Measurements from ENCODE around the gene PCDHB16.
"Not testable (repeated sequence)": the region's sequence is repeated elsewhere in the genome, so short reads cannot be mapped to it uniquely, and the experiment has no call there.

PCDHB16 gene

GRCh38 chr5:141155540-141156374 is 26.4 kb upstream of the PCDHB16 start:
- peak; percentile 1 for TF ChIP-seq CTCF (IDR thresholded peaks at IDR 0.05; ENCODE audit: low read depth, low read length, missing control alignments)
- no peak overlapping the region for H3K4me3 ChIP-seq (ENCODE audit: low read depth, low read length)
- DNase-seq (ENCODE audit: low read depth), result no peak

DNA sequence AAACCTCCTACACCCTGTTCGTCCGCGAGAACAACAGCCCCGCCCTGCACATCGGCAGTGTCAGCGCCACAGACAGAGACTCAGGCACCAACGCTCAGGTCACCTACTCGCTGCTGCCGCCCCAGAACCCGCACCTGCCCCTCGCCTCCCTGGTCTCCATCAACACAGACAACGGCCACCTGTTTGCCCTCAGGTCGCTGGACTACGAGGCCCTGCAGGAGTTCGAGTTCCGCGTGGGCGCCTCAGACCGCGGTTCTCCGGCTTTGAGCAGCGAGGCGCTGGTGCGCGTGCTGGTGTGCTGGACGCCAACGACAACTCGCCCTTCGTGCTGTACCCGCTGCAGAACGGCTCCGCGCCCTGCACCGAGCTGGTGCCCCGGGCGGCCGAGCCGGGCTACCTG is 24.8 kb upstream of the PCDHB16 start:
- H3K4me3 ChIP-seq (ENCODE audit: low read depth, low read length); DNase-seq (ENCODE audit: low read depth): not testable (repeated sequence)

DNA sequence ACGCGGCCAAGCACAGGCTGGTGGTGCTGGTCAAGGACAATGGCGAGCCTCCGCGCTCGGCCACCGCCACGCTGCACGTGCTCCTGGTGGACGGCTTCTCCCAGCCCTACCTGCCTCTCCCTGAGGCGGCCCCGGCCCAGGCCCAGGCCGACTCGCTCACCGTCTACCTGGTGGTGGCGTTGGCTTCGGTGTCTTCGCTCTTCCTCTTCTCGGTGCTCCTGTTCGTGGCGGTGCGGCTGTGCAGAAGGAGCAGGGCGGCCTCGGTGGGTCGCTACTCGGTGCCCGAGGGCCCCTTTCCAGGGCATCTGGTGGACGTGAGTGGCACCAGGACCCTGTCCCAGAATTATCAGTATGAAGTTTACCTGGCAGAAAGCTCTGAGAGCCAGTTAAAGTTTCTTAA is 24.3 kb upstream of the PCDHB16 start:
- DNase-seq (ENCODE audit: low read depth); H3K4me3 ChIP-seq (ENCODE audit: low read depth, low read length): not testable (repeated sequence)

- no peak within 1 kb of the TSS for H3K4me3 ChIP-seq (ENCODE audit: low read depth, low read length)
- TF ChIP-seq CTCF (IDR thresholded peaks at IDR 0.05; ENCODE audit: low read depth, low read length, missing control alignments), result peak; percentile 27
- no peak for DNase-seq (ENCODE audit: low read depth)
Observed at GRCh38 chr5:141172381-141173204, 9.6 kb upstream of the PCDHB16 start, which contains the start of gene PCDHB7. Gene PCDHB7, plus strand, starts transcription at chr5:141172644. Its CDS starts 192 bp downstream, at chr5:141172836.

DNA sequence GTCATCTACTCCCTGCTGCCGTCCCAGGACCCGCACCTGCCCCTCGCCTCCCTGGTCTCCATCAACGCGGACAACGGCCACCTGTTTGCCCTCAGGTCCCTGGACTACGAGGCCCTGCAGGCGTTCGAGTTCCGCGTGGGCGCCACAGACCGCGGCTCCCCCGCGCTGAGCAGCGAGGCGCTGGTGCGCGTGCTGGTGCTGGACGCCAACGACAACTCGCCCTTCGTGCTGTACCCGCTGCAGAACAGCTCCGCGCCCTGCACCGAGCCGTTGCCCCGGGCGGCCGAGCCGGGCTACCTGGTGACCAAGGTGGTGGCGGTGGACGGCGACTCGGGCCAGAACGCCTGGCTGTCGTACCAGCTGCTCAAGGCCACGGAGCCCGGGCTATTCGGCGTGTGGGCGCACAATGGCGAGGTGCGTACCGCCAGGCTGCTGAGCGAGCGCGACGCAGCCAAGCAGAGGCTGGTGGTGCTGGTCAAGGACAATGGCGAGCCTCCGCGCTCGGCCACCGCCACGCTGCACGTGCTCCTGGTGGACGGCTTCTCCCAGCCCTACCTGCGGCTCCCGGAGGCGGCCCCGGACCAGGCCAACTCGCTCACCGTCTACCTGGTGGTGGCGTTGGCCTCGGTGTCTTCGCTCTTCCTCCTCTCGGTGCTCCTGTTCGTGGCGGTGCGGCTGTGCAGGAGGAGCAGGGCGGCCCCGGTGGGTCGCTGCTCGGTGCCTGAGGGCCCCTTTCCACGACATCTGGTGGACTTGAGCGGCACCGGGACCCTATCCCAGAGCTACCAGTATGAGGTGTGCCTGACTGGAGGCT is 7.7 kb upstream of the PCDHB16 start:
- not testable (repeated sequence) for DNase-seq (ENCODE audit: low read depth); H3K4me3 ChIP-seq (ENCODE audit: low read depth, low read length)

GRCh38 chr5:141175933-141176332 is 6.3 kb upstream of the PCDHB16 start:
- no peak overlapping the region for H3K4me3 ChIP-seq (ENCODE audit: low read depth, low read length)
- DNase-seq (ENCODE audit: low read depth), result no peak
- TF ChIP-seq CTCF (IDR thresholded peaks at IDR 0.05; ENCODE audit: low read depth, low read length, missing control alignments), result no peak

DNA sequence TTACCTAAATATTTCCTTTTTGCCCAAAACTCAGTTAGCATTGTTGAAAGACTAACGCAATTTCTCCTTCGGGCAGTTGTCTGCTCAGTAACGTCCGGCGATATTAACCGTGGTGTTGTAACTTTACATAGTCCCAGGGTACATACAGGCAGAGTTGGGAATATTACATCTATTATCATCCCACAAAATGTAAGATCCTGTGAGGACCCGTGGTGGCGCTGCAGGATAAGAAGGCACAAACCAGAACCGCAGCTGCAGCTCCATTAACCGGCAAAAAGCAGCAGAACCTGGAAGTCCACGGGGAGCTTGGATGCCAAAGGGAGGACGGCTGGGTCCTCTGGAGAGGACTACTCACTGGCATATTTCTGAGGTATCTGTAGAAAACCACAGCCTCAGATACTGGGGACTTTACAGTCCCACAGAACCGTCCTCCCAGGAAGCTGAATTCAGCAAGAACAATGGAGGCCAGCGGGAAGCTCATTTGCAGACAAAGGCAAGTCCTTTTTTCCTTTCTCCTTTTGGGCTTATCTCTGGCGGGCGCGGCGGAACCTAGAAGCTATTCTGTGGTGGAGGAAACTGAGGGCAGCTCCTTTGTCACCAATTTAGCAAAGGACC is 4.5 kb upstream of the PCDHB16 start, which contains the start of gene PCDHB8:
Gene PCDHB8 (plus strand): TSS at position 214 of the 615 bp plus-strand sequence. CDS start 245 bp downstream, at position 459.
- not testable (repeated sequence) for DNase-seq (ENCODE audit: low read depth)

DNA sequence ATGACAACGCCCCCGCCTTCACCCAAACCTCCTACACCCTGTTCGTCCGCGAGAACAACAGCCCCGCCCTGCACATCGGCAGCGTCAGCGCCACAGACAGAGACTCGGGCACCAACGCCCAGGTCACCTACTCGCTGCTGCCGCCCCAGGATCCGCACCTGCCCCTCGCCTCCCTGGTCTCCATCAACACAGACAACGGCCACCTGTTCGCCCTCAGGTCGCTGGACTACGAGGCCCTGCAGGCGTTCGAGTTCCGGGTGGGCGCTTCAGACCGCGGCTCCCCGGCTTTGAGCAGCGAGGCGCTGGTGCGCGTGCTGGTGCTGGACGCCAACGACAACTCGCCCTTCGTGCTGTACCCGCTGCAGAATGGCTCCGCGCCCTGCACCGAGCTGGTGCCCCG is 2.8 kb upstream of the PCDHB16 start:
- not testable (repeated sequence) for DNase-seq (ENCODE audit: low read depth); H3K4me3 ChIP-seq (ENCODE audit: low read depth, low read length)

More for the DNA sequence above, 4.5 kb upstream of the PCDHB16 start, which contains the start of gene PCDHB8:
- not testable (repeated sequence) for H3K4me3 ChIP-seq (ENCODE audit: low read depth, low read length)

DNA sequence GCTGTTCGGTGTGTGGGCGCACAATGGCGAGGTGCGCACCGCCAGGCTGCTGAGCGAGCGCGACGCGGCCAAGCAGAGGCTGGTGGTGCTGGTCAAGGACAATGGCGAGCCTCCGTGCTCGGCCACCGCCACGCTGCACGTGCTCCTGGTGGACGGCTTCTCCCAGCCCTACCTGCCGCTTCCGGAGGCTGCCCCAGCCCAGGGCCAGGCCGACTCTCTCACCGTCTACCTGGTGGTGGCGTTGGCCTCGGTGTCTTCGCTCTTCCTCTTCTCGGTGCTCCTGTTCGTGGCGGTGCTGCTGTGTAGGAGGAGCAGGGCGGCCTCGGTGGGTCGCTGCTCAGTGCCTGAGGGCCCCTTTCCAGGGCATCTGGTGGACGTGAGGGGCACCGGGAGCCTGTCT is 2.3 kb upstream of the PCDHB16 start:
- not testable (repeated sequence) for DNase-seq (ENCODE audit: low read depth); H3K4me3 ChIP-seq (ENCODE audit: low read depth, low read length)

Data from GM12864 (cell line).